Measurements from ENCODE around the gene PSMD1. TPM values are rescaled to one million over a fixed set of nuclear protein-coding genes. Genes with fewer than 3 reads are reported as not detected.

Gene PSMD1
- total RNA-seq, 1 donor from 2014 or later, result 77.2 TPM

DNA sequence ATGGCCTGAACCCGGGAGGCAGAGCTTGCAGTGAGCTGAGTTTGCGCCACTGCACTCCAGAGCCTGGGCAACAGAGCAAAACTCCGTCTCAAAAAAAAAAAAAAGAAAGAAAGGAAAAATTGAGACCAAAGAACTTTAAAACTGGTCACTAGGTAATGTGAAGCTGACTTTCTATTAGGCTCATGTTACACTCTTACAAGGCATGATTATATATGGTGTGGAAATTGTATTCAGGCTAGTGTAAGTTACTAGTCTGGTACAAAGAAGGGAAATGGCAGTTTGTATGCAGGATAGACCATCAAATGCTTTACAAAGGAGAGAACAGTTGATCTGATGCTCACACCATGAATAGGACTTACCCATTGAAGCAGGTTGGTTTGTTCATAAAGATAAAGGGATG, 106.3 kb downstream of the PSMD1 start:
- no peak for DNase-seq (ENCODE audit: low read depth)
- H3K27me3 ChIP-seq (ENCODE audit: control insufficient read depth, insufficient read depth, low read length), result no peaks in the 10 kb centered on the region
- H3K4me3 ChIP-seq (ENCODE audit: low read depth, low read length), result no peak overlapping the region
- TF ChIP-seq, protein P1, sequence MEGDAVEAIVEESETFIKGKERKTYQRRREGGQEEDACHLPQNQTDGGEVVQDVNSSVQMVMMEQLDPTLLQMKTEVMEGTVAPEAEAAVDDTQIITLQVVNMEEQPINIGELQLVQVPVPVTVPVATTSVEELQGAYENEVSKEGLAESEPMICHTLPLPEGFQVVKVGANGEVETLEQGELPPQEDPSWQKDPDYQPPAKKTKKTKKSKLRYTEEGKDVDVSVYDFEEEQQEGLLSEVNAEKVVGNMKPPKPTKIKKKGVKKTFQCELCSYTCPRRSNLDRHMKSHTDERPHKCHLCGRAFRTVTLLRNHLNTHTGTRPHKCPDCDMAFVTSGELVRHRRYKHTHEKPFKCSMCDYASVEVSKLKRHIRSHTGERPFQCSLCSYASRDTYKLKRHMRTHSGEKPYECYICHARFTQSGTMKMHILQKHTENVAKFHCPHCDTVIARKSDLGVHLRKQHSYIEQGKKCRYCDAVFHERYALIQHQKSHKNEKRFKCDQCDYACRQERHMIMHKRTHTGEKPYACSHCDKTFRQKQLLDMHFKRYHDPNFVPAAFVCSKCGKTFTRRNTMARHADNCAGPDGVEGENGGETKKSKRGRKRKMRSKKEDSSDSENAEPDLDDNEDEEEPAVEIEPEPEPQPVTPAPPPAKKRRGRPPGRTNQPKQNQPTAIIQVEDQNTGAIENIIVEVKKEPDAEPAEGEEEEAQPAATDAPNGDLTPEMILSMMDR (IDR thresholded peaks at IDR 0.05; ENCODE audit: insufficient read depth, low read length, poor library complexity, severe bottlenecking), result no peak
- H3K36me3 ChIP-seq (ENCODE audit: control insufficient read depth, insufficient read depth, low read length), result peaks cover 2% of the 10 kb centered on the region

DNA sequence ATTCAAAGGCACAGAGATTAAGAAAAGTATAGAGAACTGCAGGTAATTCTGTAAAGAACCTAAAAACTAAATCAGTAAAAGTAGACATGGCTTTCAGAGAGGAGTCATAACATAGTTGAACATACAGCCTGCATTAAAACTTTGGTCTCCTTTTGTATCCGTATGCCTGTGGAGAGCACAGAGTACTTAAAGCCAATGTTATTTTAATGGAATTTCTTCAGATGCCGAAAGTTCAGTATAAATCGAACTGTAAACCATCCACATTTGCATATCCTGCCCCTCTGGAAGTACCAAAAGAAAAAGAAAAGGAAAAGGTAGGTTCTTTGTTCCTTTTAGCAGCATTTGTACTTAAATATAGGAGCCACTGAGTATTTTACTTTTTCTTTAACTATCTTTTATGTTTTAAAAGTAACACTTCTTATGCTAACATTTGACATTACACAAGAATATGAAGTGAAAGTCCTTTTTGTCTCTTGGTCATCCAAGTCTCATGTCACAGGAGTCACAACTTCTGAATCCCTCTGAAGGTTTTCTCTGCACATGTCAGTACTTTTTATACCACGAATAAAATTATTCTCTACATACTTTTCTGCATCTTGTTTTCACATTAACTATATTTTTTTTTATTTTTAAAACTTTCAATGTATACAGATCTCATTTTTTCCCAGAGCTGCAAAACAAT, 106.9 kb downstream of the PSMD1 start:
- peaks cover 2% of the 10 kb centered on the region for H3K36me3 ChIP-seq (ENCODE audit: control insufficient read depth, insufficient read depth, low read length)
- TF ChIP-seq, protein P1 (IDR thresholded peaks at IDR 0.05; ENCODE audit: insufficient read depth, low read length, poor library complexity, severe bottlenecking), result no peak

DNA sequence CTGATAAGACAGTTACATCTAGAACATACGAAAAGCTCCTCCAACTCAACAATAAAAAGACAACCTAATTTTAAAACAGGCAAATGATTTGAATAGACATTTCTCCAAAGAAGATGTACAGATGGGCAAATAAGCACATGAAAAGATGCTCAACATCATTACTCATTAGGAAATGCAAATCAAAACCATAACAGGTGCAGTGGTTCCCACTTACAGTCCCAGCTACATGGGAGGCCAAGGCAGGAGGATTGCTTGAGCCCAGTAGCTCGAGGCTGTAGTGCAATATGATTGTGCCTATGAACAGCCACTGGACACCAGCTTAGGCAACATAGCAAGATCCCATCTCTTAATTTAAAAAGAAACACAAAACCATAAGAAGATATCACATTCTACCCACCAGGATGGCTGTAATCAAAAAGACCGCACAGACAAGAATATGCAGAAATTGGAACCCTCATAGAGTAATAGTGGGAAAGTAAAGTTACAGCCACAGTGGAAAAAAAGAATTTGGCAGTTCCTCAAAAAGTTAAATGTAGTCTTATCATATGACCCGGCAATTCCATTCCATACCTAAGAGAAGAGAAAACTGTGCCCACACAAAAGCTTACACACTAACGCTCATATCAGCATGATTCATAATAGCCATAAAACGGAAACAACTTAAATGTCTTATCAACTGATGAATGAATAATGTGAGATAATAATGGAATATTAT, 111.2 kb downstream of the PSMD1 start:
- no peak for DNase-seq (ENCODE audit: low read depth)
- Histone ChIP-seq H3K36me3 (ENCODE audit: control insufficient read depth, insufficient read depth, low read length) (peaks cover 4% of the 10 kb centered on the region), H3K4me3 (ENCODE audit: low read depth, low read length) (no peak overlapping the region), H3K27me3 (ENCODE audit: control insufficient read depth, insufficient read depth, low read length) (no peaks in the 10 kb centered on the region)
- TF ChIP-seq, protein P1 (IDR thresholded peaks at IDR 0.05; ENCODE audit: insufficient read depth, low read length, poor library complexity, severe bottlenecking), result no peak

More for the DNA sequence above, 106.9 kb downstream of the PSMD1 start:
- DNase-seq (ENCODE audit: low read depth), result no peak
- Histone ChIP-seq H3K27me3 (ENCODE audit: control insufficient read depth, insufficient read depth, low read length) (no peaks in the 10 kb centered on the region), H3K4me3 (ENCODE audit: low read depth, low read length) (no peak overlapping the region)

DNA sequence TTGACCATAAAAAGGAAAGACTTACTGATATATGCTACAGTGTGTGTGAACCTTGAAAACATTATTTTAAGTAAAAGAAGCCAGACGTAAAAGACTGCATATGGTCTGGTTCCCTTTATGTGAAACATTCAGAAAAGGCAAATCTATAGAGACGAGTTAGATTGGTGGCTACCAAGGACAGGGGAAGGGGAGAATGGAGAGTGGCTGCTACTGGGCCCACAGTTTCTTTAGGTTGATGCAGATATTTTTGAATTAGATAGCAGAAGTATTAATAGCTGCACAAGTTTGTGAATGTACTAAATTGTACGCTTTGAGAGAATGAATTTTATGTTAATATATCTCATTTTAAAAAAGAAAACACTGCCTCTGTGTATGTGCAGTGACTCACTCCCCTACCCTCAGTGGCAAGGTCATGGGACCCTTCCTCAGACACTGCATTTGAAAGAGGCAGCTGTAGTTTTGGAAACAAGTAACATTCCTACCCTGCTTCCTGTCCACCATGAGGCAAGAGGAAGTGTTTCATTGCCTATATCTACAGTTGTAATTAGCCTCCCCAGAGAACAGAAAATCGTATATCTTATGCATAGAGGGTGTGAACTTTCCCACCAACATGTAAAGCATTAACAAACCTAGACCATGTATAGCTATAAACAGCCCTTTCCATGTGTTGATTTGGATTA, 111.9 kb downstream of the PSMD1 start:
- Histone ChIP-seq H3K27me3 (ENCODE audit: control insufficient read depth, insufficient read depth, low read length) (no peaks in the 10 kb centered on the region), H3K4me3 (ENCODE audit: low read depth, low read length) (no peak overlapping the region), H3K36me3 (ENCODE audit: control insufficient read depth, insufficient read depth, low read length) (peaks cover 4% of the 10 kb centered on the region)
- TF ChIP-seq, protein P1 (IDR thresholded peaks at IDR 0.05; ENCODE audit: insufficient read depth, low read length, poor library complexity, severe bottlenecking), result no peak
- DNase-seq (ENCODE audit: low read depth), result no peak

DNA sequence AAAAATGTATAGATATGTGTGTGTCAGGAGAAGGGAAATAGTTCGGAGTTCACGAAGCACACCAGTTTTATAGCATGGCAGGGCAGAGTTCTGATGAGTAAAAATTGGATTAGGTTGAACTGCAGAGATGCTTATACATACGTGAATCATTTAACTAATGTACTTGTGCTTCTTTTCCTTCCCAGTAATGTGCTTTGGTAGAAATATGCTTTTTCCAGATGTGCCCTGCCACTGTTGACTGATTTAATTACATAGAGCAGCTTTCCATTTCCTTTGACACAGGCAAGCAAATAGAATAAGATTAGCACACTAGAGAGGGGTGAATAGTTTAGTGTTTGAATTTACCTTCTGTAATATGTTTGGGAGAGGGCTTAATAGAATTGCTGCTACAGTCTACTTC, 112.8 kb downstream of the PSMD1 start:
- Histone ChIP-seq H3K36me3 (ENCODE audit: control insufficient read depth, insufficient read depth, low read length) (peaks cover 3% of the 10 kb centered on the region), H3K27me3 (ENCODE audit: control insufficient read depth, insufficient read depth, low read length) (no peaks in the 10 kb centered on the region), H3K4me3 (ENCODE audit: low read depth, low read length) (no peak overlapping the region)
- no peak for DNase-seq (ENCODE audit: low read depth)
- TF ChIP-seq, protein P1 (IDR thresholded peaks at IDR 0.05; ENCODE audit: insufficient read depth, low read length, poor library complexity, severe bottlenecking), result no peak

All from kidney epithelial cell (primary cell).